Measurements from ENCODE around the gene MYO1A.

MYO1A gene

DNA sequence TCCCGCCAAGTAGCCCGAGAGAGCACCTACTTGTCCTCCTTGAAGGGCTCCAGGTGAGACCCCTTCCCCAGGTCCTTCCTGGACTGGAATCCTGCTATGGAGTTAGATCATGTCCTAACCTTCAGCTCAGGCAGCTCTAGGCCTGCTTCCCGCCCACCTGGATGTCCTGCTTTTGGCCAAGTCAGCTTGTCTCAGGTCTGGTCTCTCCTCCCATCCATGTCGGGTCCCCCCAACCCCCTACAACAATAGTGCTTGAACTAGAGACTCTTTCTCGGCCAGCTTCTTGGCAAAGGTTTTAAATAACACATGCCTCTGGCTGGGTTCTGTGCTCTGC, 42.6 kb upstream of the MYO1A start:
- Histone ChIP-seq H3K4me3 (ENCODE audit: low read depth, low read length) (no peak overlapping the region), H3K9me3 (ENCODE audit: control insufficient read depth, insufficient read depth, low read depth, low read length) (no peaks in the 10 kb centered on the region), H3K36me3 (ENCODE audit: control insufficient read depth, insufficient read depth, low read length) (peaks cover 55% of the 10 kb centered on the region), H3K9ac (ENCODE audit: low read length) (no peak overlapping the region), H3K4me1 (ENCODE audit: control insufficient read depth, insufficient read depth, low read length) (peaks cover 28% of the 10 kb centered on the region), H3K27me3 (ENCODE audit: control insufficient read depth, insufficient read depth, low read length) (no peaks in the 10 kb centered on the region), H3K27ac (ENCODE audit: low read depth, low read length) (no peak overlapping the region)

- no peak overlapping the region for H3K27ac ChIP-seq (ENCODE audit: low read depth, low read length)
- H3K9ac ChIP-seq (ENCODE audit: low read length) = no peak overlapping the region
- H3K4me1 ChIP-seq (ENCODE audit: control insufficient read depth, insufficient read depth, low read length) = peaks cover 28% of the 10 kb centered on the region
- H3K4me3 ChIP-seq (ENCODE audit: low read depth, low read length) = no peak overlapping the region
- peaks cover 49% of the 10 kb centered on the region for H3K36me3 ChIP-seq (ENCODE audit: control insufficient read depth, insufficient read depth, low read length)
- H3K9me3 ChIP-seq (ENCODE audit: control insufficient read depth, insufficient read depth, low read depth, low read length) = no peaks in the 10 kb centered on the region
- H3K27me3 ChIP-seq (ENCODE audit: control insufficient read depth, insufficient read depth, low read length) = no peaks in the 10 kb centered on the region
Observed at GRCh38 chr12:57091638-57092528, 42.0 kb upstream of the MYO1A start.

GRCh38 chr12:57090924-57091637, 41.2 kb upstream of the MYO1A start:
- Histone ChIP-seq H3K27me3 (ENCODE audit: control insufficient read depth, insufficient read depth, low read length) (no peaks in the 10 kb centered on the region), H3K4me1 (ENCODE audit: control insufficient read depth, insufficient read depth, low read length) (peaks cover 28% of the 10 kb centered on the region), H3K4me3 (ENCODE audit: low read depth, low read length) (peak overlapping the region; percentile 33; the same call in 1 of the 2 replicates), H3K27ac (ENCODE audit: low read depth, low read length) (no peak overlapping the region), H3K9ac (ENCODE audit: low read length) (no peak overlapping the region), H3K36me3 (ENCODE audit: control insufficient read depth, insufficient read depth, low read length) (peaks cover 42% of the 10 kb centered on the region), H3K9me3 (ENCODE audit: control insufficient read depth, insufficient read depth, low read depth, low read length) (no peaks in the 10 kb centered on the region)

DNA sequence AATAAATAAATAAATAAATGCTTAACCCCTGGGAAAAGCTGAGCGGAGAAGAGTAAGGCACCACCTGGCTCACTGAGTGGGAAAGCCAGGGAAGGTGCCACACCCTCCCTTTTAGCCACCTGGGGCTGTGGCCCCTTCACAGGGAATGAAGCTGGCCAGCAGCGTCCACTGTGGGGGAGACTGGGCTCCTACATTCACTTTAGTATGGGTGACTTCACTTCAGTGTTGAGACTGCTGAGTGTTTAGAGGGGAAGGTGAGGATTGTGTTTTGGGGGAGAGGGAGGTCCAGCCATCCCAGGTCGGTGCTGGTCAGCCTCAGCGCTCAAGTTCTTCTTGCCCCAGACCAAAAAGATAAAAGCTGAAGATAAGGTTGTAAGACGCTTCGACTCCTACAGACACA, 40.6 kb upstream of the MYO1A start:
- no peaks in the 10 kb centered on the region for H3K27me3 ChIP-seq (ENCODE audit: control insufficient read depth, insufficient read depth, low read length)
- H3K4me1 ChIP-seq (ENCODE audit: control insufficient read depth, insufficient read depth, low read length) = peaks cover 33% of the 10 kb centered on the region
- H3K9ac ChIP-seq (ENCODE audit: low read length) = no peak overlapping the region
- peaks cover 36% of the 10 kb centered on the region for H3K36me3 ChIP-seq (ENCODE audit: control insufficient read depth, insufficient read depth, low read length)
- H3K4me3 ChIP-seq (ENCODE audit: low read depth, low read length) = peak overlapping the region; percentile 33; the same call in 1 of the 2 replicates
- H3K27ac ChIP-seq (ENCODE audit: low read depth, low read length) = no peak overlapping the region
- no peaks in the 10 kb centered on the region for H3K9me3 ChIP-seq (ENCODE audit: control insufficient read depth, insufficient read depth, low read depth, low read length)

DNA sequence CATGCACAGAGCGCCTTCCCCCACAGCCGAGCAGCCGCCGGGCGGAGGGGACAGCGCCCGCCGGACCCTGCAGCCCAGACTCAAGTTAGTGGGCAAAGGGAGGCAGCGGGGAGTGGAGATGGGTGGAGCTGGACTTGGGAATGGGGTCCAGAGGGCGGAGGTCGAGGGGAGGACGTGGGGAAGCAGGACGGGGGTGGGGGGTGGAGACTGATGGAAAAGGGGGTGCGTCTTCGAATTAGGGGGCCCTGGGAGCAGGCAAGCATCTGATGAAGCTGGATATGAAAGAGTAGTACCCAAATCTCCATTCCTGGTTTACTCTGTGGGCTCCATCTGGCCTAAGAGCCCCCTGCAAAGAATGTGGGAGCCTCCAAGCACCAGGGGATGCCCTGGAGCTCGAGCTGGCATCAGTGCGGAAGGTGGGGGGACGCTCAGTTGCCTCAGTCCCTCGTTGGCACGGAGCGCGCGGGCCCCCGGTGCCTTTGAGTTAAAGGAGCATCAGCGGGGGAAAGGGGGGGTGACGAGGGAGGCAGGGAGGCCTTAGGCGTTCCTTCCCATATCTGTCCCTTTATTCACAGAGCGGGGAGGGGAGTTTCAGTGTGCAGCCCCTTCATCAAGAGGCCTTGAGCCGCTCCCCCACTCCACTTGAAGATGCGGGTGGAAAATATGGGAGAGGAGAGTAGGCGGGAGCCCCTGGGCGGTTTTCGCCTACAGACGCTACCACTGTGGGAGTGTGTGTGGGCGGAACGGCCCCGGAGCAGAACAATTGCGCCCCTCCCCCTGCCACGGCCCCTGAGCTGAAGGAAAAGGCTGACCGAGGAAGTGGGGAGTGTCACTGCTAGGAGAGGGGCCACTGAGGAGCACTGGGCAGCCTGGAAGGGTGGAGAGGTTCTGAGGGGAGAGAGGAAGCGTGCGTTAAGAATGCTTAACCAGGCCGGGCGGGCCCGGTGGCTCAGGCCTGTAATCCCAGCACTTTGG, 39.6 kb upstream of the MYO1A start:
- peak overlapping the region; percentile 58; the same call in 1 of the 2 replicates for H3K27ac ChIP-seq (ENCODE audit: low read depth, low read length)
- H3K27me3 ChIP-seq (ENCODE audit: control insufficient read depth, insufficient read depth, low read length) = no peaks in the 10 kb centered on the region
- H3K9ac ChIP-seq (ENCODE audit: low read length) = peak overlapping the region; percentile 87
- H3K36me3 ChIP-seq (ENCODE audit: control insufficient read depth, insufficient read depth, low read length) = peaks cover 27% of the 10 kb centered on the region
- peaks cover 33% of the 10 kb centered on the region for H3K4me1 ChIP-seq (ENCODE audit: control insufficient read depth, insufficient read depth, low read length)
- H3K9me3 ChIP-seq (ENCODE audit: control insufficient read depth, insufficient read depth, low read depth, low read length) = no peaks in the 10 kb centered on the region
- H3K4me3 ChIP-seq (ENCODE audit: low read depth, low read length) = peak overlapping the region; percentile 90

DNA sequence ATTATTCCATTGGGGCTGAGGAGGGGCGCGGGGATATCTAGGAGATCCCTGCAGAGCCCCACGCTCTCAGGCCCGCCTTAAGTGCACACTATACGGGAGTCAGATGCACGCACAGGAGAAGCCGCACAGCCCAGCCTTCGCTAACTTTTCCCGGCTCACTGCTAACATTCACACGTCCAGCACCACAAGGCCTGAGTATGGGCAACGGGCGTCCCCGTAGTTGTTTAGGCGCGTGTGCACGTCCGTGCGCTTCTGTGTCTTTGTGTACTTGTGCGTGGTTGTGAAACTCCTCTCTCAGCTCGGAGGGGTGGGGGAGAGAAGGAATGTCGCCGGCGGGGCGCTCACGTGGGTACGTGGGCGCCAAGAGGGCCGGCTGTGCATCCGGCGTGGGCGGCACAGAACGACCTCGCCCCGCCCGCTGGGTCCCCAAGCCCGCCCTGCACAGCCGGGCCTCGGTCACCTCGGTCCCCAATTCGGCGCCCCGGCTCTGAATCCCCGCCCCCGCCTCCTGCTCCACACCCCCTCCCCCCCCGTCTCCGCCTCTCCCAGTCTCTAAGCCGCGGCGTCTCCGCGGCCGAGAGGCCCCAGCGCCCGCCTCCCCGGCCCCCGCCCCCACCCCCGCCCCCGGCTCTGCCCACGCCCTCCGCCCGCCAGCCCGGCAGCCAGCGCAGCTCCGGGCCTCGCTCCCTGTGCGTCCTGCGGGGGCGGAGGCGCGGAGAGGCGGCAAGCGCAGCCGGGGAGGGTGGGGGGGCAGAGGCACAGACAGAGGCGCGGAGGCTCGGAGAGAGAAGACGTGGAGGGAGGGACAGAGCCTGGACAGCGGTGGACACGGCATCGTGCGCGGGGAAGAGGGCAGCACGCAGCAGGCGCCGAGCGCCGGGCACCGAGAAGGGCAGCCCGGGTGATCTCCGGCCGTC, 38.7 kb upstream of the MYO1A start, which contains the start of gene NAB2:
Gene NAB2 (plus strand): TSS at position 761 of the 917 bp plus-strand sequence. CDS start 158 bp downstream, outside the sequence.
- Histone ChIP-seq H3K27me3 (ENCODE audit: control insufficient read depth, insufficient read depth, low read length) (no peaks in the 10 kb centered on the region), H3K4me3 (ENCODE audit: low read depth, low read length) (peak within 1 kb of the TSS; percentile 90), H3K9ac (ENCODE audit: low read length) (peak within 1 kb of the TSS; percentile 96), H3K27ac (ENCODE audit: low read depth, low read length) (peak within 1 kb of the TSS; percentile 87; the same call in 1 of the 2 replicates), H3K4me1 (ENCODE audit: control insufficient read depth, insufficient read depth, low read length) (peaks cover 27% of the 10 kb centered on the region), H3K9me3 (ENCODE audit: control insufficient read depth, insufficient read depth, low read depth, low read length) (no peaks in the 10 kb centered on the region), H3K36me3 (ENCODE audit: control insufficient read depth, insufficient read depth, low read length) (peaks cover 23% of the 10 kb centered on the region)

DNA sequence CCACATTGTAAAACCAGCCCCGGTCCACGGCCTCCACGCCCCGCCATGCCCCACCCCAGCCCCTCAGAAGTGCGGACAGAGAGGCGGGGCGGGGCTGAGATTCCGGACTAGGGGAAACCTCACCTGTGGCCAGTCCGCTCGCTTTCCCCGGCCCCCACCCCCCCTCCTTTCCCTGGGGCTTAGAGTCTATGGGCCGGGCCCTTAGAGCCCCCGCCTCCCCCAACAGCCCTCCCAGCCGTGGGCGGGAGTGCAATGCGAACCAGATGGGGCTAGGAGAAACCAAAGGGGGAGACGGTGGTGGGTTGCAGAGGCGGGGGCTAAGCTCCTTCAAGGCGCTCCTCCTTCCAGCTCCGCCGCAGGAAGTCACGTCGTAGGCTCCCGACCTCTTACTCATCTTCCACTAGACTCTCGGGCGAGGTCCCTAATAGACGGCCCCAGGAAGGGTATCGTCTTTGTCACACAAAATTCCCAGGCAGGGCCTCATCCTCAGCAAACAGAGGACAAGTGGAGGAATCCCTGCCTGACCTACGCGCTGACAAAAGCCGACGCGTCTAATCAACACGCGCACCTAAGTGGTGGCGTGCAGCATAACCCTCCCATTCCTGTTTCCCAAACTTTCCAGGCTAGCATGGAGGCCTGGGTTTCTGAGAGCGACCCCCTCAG, 37.9 kb upstream of the MYO1A start:
- Histone ChIP-seq H3K9ac (ENCODE audit: low read length) (peak overlapping the region; percentile 96), H3K4me1 (ENCODE audit: control insufficient read depth, insufficient read depth, low read length) (peaks cover 22% of the 10 kb centered on the region), H3K27me3 (ENCODE audit: control insufficient read depth, insufficient read depth, low read length) (no peaks in the 10 kb centered on the region), H3K9me3 (ENCODE audit: control insufficient read depth, insufficient read depth, low read depth, low read length) (no peaks in the 10 kb centered on the region), H3K36me3 (ENCODE audit: control insufficient read depth, insufficient read depth, low read length) (peaks cover 21% of the 10 kb centered on the region), H3K4me3 (ENCODE audit: low read depth, low read length) (peak overlapping the region; percentile 81), H3K27ac (ENCODE audit: low read depth, low read length) (peak overlapping the region; percentile 87; the same call in 1 of the 2 replicates)

- no peaks in the 10 kb centered on the region for H3K27me3 ChIP-seq (ENCODE audit: control insufficient read depth, insufficient read depth, low read length)
- H3K27ac ChIP-seq (ENCODE audit: low read depth, low read length) = peak overlapping the region; percentile 87; the same call in 1 of the 2 replicates
- peaks cover 21% of the 10 kb centered on the region for H3K4me1 ChIP-seq (ENCODE audit: control insufficient read depth, insufficient read depth, low read length)
Observed at GRCh38 chr12:57087010-57087690, 37.2 kb upstream of the MYO1A start.

DNA sequence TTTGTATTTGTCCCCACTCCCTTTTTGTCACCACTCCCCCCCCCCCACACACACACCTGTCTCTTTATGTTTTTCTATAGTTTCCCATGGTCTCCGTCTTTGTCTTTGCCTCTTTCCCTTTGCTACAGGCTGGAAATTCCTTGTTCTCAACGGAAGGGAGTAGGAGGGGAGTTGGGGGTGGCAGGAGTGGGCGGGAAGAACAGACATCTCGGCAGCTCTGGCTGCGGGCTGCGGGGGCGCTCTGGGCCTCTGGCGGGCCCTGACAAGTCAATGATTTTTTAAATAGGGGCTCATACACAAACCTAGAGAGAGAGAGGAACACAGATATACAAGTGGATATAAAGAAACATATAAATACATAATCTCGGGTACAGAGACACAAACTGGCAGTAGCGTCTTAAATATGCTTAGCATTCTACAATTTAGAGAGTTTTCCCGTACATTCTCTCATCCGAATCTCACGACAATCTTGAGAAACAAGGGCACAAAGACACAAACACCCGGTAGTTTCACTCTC, 36.6 kb upstream of the MYO1A start:
- no peaks in the 10 kb centered on the region for H3K9me3 ChIP-seq (ENCODE audit: control insufficient read depth, insufficient read depth, low read depth, low read length)
- peak overlapping the region; percentile 81 for H3K4me3 ChIP-seq (ENCODE audit: low read depth, low read length)
- H3K4me1 ChIP-seq (ENCODE audit: control insufficient read depth, insufficient read depth, low read length) = peaks cover 21% of the 10 kb centered on the region
- H3K27me3 ChIP-seq (ENCODE audit: control insufficient read depth, insufficient read depth, low read length) = no peaks in the 10 kb centered on the region
- H3K9ac ChIP-seq (ENCODE audit: low read length) = peak overlapping the region; percentile 87
- H3K36me3 ChIP-seq (ENCODE audit: control insufficient read depth, insufficient read depth, low read length) = peaks cover 9% of the 10 kb centered on the region
- peak overlapping the region; percentile 87; the same call in 1 of the 2 replicates for H3K27ac ChIP-seq (ENCODE audit: low read depth, low read length)

More at GRCh38 chr12:57087010-57087690, 37.2 kb upstream of the MYO1A start:
- Histone ChIP-seq H3K9me3 (ENCODE audit: control insufficient read depth, insufficient read depth, low read depth, low read length) (no peaks in the 10 kb centered on the region), H3K9ac (ENCODE audit: low read length) (peak overlapping the region; percentile 93), H3K36me3 (ENCODE audit: control insufficient read depth, insufficient read depth, low read length) (peaks cover 15% of the 10 kb centered on the region), H3K4me3 (ENCODE audit: low read depth, low read length) (peak overlapping the region; percentile 81)

Data from HUES6 (cell line).